Measurements from ENCODE around the gene NEK8.
"Not testable (repeated sequence)": the region's sequence is repeated elsewhere in the genome, so short reads cannot be mapped to it uniquely, and the experiment has no call there.

Gene NEK8

DNA sequence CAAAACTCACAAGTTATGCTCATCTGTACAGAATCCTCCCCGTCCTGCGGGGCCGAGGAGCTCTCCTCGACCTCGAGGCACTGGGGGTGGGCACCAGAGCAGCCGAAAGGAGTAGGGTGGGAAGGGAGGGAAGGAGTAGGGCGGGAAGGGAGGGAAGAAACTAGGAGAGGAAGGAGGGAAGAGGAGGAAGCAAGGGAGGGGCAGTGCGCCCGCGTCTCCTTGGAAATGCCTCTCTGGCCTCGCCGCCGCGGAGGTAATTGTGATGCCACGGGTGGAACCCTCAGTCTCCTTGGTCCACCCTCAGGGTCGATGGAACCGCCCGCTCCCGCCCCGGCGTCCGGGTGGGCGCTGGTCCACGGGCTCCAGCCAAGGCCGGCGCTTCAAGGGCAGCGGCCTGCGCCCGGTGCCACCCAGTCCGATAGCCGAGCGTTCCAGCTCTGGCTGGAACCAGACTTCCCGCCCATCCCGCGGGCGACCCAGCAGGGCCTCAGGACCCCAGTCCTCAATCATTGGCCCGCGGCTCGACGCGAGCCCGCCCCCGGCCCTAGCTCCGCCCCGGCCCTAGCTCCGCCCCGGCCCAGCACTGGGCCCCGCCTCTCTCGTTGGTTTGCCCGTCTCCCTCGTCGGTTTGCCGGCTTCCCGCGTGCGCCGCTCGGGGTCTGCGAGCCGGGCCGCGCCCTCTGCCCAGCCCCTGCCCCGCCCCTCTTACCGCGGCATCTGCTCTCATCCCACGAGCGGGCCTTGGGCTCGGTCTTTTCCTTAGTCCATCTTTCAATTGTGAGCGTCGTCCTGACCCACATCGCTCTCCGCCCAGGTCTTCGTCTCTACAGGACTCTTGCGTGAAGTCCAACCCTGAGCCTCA, 17.5 kb upstream of the NEK8 start:
- peak; percentile 74 for DNase-seq

DNA sequence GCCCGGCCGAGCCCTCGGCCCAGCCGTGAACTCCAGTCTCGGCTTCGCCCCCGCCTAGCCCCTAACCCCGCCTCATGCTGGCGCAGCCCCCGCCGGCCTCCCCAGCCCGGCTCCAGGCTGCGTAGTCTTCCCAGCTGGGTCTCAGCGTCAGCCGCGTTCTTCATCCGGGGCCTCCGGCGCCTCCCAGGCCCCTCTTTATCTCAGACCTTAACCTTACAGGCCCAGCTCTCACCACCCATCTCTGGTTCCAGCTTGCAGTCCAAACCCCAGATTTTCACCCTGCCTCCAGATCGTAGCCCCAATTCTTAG, 16.9 kb upstream of the NEK8 start, which contains the start of gene PROCA1:
TSS of gene PROCA1 (minus strand) at position 166 of the 309 bp plus-strand sequence. CDS start 228 bp downstream, outside the sequence.
- no peak for DNase-seq

DNA sequence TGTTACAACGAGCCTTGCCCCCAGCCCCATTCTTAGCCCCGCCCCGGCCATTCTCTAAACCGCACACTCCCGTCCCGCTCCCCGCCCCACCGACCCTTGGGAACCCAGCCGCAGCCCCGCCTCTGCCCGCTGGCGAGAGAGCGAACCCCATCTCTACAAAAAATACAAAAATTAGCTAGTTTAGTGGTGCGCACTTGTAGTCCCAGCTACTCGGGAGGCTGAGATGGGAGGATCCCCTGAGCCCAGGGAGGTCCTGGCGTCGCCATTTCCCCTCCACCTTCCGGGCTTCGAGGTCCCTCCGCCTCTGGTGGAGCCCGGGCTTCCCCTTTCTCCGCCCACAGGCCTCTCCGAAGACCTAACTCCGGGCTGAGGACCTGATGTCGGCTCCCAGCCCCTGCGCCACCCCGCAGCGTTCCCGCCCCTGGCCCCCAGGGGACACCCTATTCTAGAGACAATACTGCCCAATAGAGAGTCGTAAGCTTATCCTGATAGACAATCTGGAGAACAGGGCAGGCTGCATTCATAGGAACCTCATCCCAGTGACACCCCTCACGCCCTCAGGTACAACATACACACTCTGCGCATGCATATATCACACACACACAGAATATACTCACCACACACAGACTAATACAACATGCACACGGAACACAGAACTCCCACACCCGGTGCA, 16.4 kb upstream of the NEK8 start:
- no peak for DNase-seq

DNA sequence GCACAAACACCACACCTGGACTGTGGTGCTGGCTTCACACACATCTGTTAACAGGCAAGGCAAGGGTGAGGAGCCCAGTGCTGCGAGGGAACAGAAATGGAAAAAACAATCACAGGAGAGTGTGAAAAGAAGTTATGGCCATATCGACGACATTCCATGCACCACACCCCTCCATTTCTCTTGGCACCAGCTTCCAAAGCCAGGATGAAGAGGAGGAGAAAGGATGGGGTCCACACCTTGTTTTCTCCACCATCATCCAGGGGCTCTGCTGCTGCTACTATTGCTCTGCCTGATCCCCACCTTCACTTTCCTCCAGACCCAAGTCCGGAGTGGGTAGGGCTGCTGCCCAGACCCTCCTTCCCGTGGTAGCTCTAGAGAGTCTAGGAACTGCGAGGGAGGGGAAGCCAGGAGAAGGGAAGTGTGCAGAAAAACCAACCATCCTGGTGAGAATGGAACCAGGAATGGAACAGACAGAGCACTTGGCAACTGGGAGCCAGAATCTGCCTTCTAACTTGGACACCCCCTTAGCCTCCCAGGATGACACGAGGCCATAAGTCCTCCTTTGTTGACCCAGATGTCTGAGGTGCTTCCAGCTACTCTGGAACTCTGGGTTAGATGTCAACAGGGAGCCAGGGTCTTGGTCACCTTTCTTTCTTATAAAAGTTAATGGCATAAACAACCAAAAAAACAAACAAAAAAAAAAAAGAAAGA, 15.7 kb upstream of the NEK8 start:
- DNase-seq, result no peak

DNA sequence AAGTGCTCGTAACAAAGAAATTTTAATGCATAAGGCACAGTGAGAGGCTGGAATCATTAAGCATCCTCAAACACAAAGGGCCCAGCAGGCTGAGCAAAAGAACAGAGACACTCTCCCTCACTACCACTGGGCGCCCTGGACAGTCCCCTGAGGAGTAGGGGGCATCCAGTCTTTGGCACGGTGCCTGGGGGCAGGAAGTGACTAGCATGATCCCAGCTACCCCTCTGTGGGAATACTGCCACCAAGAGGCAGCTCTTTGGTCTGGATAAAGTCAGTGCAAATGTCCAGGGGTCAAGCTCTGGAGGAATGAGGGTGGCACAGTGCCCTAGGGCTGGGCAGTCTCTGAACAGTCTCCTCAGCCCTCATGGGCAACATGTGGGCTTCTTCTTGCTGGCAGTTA, 14.3 kb upstream of the NEK8 start:
- no peak for DNase-seq

DNA sequence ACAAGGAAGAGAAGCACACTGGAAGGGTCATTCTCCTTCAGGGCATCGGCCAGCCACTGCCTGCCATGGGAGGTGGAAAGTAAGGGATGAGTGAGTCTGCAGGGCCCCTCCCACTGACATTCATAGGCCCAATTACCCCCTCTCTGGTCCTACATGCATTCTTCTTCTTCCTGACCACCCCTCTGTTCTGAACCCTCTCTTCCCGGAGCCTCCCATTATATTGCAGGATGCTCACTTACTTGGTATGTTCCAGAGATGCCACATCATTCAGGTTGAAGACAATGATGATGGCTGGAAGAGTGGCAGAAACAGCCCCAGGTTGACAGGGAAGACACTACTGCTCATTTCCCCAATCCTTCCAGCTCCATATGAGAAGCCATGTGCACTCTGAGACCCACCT, 13.4 kb upstream of the NEK8 start:
- no peak for DNase-seq

DNA sequence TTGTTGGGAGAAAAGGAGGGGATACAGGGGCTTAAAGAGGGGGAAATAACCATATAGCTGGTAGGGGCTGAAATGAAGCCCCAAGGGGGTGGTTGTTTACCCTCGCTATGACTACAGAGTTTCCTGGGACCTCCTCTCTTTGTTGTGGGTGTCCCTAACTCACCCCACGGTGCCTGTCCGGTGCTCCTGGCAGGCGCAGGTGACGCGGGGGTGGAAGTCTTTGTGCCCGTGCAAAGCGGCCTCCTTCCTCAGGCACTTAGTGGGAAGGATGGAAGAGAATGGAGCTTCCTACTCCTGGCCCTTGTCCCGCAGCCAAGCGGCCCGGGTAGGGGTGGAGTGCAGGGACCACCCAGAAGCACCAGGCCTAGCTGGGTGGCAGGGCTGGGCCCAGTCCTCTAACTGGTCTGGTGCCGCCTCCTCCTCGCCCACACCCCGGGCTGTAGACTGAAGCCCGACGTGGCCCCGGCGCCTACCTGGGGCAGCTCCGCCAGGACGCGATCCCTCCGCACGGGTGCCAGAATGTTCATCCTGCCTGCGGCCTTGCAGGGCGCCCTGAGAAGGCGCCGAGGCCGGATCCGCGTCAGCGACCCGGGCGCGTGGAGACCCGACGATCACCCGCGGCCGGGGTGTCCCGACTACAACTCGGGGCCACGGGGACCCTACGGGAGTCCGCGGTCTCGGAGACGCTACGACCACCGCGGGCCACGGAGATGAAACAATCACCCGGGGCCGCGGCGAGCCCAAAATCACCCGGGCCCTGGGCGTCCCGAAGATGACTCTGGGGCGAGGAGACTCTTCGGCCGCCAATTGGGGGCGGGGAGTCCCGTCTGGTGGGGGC, 11.6 kb upstream of the NEK8 start:
- DNase-seq, result no peak

DNA sequence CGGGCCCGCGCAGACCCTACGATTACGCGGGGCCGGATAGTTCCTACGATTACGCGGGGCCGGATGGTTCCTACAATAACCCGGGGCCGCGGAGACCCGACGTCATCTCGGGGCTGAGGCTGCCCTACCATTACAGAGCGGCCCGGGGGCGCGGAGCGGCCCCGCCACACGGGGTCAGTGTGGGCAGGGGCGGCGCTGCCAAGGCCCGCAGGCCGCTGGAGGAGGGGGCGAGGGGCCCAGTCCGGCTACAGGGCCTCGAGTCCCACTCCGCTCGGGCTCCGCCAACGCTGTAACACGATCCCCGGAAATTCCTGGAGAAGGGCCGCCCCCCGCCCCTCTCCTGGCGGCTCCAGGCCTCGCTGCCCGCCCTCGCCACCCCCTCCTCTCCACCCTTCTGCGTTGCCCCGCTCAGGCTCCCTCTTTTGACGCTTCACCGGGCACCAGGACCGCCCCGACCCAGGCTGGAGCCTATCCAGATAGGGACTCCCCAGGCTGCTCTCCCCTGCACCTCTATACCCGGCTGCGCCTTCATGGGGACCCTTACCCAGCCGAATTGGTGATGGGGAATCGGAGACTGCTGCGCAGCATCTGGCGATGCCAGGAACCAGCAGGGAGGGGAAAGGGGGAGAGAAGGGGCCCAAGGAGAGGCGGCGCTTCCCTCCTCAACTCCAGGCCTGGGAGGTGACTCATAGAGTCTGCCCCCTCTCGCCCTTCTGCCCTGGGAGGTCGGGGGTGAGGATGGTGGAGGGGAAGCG, 10.8 kb upstream of the NEK8 start, which contains the start of gene RAB34:
TSS of gene RAB34 (minus strand) at position 291 of the 755 bp plus-strand sequence. CDS start 602 bp downstream, outside the sequence.
- DNase-seq, result no peak

DNA sequence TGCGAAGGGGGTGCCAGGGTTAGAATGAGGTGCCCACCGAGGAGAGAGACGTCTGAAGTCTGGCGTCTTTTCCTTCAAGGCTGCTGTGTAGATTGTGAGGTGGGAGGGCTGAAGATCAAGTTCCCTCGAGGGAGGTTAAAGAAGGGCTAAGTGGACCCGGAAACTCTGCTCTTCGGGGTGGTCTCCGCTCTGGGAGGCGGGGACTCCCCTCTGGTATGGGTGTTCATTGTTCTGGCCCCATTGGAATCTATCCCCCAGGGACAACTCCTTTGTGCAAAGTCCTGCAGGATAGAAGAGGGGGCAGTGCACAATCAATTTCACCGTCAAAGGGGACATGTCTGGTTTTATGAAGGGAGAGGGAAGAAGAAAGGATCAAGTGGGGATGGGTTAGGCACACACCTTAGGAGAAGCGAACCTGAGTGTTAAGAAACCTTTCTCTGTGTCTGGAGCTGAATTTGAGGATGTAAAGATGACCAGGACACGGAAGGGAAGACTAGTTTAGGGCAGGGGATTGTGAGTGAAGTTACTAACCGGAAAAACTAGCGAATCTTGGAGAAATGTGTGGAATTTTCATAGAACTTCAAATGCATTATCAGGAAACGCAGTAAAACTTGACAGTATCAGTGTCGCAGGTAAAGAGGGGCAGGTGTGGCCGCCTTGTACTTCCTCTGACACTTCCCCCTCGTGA, 10.1 kb upstream of the NEK8 start:
- DNase-seq, result no peak

DNA sequence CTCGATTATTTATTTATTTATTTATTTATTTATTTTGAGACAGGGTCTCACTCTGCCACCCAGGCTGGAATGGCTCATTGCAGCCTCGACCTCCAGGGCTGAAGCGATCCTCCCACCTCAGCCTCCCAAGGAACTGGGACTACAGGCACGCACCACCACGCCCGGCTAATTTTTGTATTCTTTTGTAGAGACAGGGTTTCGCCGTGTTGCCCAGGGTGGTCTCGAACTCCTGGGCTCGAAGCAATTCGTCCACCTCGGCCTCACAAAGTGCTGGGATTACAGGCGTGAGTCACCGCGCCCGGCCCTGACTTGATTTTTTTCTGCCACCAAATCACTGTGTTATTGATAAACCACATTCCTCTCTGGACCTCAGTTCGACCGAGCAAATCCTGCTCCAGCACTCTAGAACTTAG, 9.6 kb upstream of the NEK8 start:
- no peak for DNase-seq

DNA sequence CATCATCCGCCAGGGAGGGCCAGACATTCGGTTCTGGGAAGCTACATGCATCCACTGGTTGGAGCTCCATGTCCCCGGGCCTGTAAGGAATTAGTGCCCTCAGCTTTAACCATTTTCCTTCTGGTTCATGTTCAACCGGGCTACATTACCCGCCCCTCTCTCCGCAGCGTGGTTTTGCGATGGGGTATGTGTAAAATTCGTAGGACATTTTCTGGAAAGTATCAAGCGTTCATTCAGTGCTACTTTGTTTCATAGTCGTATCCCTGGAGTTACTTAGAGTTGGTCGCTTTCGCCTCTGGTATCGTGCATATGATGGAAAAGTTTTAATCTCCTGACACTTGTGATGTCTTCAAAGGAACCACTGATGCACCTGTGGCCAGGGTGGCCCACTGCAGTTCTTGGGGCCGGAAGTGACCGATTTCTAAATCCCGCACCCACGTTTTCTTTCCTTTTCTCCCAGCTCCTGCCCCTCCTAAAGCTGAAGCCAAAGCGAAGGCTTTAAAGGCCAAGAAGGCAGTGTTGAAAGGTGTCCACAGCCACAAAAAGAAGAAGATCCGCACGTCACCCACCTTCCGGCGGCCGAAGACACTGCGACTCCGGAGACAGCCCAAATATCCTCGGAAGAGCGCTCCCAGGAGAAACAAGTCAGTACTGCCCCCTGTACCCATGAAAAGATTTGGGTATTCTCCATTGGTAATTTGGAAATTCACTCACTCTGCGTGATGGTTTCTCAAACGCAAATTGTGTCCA, 8.2 kb upstream of the NEK8 start:
- DNase-seq, result no peak

DNA sequence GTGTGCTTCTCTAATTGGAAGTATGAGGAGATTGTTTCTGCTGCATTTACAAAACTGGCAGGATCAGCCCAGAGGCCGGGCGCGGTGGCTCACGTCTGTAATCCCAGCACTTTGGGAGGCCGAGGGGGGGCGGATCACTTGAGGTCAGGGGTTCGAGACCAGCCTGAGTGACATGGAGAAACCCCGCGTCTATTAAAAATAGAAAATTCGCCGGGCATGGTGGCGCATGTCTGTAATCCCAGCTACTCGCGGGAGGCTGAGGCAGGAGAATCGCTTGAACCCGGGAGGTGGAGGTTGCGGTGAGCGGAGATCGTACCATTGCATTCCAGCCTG, 7.6 kb upstream of the NEK8 start:
- not testable (repeated sequence) for DNase-seq

DNA sequence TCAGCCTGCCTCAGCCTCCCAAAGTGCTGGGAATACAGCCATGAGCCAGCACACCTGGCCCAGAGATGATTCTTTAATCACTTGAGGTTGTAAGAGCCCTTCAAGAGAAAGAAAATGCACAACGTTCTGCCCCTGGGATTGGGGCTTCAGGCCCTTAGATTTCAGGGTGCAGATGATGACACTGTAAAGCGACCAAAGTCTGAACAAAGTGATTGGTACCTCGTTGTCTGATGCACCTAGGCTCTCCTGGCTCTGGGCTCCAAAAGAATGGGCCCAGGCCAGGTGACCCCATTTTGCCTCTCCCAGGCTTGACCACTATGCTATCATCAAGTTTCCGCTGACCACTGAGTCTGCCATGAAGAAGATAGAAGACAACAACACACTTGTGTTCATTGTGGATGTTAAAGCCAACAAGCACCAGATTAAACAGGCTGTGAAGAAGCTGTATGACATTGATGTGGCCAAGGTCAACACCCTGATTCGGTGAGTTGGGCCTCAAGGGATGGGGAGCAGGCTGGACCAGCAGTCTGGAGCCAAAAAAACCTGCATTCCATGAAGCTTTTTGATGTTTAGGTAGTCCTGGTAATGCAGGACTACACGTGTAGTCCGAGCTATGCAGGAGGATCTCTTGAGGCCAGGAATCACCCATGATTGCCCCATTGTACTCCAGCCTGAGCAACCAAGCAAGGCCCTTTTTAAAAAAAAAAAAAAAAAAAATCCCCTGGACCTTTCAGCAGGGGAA, 6.0 kb upstream of the NEK8 start:
- DNase-seq, result no peak

DNA sequence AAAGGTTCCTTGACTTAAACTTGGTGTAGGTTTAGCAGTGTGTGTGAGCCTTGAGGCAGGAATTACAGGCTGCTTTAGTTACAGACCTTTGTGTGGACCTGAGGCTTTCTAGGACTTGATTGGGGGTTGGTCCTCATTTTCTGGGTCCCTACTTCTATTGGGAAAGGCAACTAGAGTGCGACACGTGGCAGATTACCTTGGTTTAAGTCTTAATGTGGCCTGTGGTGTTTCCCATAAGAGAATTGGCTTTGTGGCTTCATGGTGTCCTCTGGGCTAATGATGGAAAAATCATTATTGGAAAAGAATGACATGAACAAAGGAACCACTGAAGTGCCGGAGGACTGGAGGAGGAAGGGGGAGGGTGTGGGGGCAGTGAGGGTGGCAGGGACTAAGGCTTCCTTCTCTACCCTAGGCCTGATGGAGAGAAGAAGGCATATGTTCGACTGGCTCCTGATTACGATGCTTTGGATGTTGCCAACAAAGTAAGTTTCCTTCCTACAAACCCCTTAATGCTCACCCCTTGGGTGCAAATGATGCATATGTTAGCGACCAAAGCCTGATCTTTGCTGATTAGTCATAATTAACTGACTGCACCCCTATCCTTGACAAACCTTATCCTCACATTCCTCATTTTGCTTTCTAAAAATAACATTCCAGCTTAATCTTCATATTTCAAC, 5.3 kb upstream of the NEK8 start:
- DNase-seq, result no peak

DNA sequence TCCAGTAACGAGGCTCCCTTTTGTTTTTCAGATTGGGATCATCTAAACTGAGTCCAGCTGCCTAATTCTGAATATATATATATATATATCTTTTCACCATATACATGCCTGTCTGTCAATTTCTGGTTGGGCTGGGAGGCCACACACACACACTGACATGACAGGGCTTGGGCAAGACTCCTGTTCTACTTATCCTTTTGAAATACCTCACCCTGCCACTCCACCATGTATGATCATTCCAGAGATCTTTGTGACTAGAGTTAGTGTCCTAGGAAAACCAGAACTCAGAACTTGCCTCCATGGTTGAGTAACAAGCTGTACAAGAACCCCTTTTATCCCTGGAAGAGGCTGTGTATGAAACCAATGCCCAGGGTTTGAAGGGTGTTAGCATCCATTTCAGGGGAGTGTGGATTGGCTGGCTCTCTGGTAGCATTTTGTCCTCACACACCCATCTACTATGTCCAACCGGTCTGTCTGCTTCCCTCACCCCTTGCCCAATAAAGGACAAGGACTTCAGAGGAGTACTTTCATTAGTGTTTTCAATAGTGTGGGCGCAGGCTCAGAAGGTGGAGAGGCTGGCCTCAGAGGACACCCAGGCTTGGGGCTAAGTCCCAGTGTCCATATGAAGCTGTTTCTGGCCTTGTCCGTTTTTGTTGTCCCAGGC, 4.6 kb upstream of the NEK8 start:
- DNase-seq, result not testable (repeated sequence)

DNA sequence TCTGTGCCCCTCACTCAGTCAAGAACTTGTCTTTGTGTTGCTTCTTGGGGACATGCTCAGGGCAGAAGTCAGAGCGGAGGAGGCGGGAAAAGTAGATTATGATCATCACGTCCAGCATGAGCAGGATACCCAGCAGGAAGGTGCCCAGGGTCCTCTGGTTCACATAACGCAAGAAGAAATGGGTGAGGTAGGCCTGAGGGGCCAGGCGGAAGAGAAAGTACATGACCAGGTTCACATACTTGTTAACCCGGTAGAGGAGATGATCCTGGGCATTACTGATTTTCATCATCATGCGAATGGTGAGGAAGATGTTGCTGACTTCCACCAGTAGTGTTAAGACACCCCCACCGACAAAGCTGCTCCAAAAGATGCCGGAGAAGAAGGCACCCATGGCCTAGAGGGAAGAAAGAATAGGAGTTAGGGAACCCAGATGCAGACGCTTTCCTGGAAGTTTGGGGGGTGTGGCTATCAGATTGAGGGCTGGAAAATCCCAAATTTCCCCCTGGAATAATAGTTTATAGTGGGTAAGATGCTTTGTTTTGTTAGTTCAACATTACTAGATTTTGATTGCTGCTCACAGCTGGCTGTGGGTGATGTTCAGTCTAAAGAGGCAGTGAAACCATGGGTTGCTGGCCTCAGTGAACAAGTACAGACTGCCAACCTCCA, 4.0 kb upstream of the NEK8 start:
- no peak for DNase-seq

DNA sequence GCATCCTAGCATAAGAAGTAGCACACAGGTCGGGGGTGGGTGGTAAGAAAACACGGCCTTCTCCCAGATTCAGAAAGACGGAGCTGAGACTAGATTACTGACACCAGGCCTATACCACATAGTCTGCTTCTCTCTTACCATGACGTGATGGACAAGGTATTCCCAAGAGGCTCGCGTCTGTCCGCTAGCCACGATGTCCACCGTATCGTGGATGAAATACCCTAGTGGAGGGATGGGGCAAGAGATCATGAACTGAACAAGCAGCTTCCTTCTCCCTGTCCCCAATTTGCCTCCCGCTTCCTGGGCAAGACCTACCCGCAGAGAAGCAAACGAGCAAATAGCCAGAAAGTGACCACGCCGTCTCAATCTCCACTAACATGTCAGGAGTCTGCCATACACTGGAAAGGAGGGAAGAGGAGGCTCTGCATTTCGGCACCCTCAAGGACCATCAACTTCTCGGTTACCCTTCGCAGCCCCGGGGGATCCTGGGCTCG, 3.4 kb upstream of the NEK8 start:
- DNase-seq, result no peak

DNA sequence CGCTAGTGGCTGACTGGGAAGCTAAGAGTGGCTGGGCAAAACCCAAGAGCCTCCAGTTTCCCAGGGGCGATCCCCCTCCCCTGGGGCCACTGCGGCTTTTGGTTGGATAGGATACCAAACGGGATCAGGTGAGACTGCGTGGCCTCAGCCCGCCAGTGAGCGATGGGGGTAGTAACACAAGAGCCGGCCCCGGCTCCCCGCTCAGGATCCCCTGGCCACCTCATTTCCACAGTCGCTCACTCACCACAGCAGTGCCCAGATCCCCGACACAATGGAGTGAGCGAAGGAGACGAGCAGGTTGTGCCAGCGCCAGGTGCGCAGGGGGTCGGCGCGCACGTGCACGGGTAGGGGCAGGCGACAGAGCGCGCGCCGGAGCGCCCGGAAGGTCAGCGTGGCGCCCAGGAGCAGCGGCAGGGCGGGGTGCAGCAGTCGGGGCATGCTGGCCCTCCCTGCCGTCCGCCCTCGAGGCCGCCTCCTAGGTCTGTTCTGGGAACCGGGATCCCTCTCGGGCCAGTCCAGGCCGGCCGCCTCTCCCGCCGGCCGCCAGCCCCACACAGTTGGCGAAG, 2.8 kb upstream of the NEK8 start:
- peak; percentile 60 for DNase-seq
